Muscle of leg (tissue), 11 donors: Measurements from ENCODE around the gene KIF1A. TPM values are rescaled to one million over a fixed set of nuclear protein-coding genes. Genes with fewer than 3 reads are reported as not detected.
"Not testable (repeated sequence)": the region's sequence is repeated elsewhere in the genome, so short reads cannot be mapped to it uniquely, and the experiment has no call there.

Experiments used
- DNase-seq: peaks from one replicate; pipeline ENCODE4 v3.0.0; 2013
- H3K27ac ChIP-seq: one replicate; pipeline ENCODE4 v1.5.1; 2013; ENCODE audit warnings: mild to moderate bottlenecking, low read length, control low read depth
- H3K27me3 ChIP-seq: one replicate; pipeline ENCODE4 v1.6.1; 2013; ENCODE audit warnings: low read length; ENCODE audit not compliant: control insufficient read depth, insufficient read depth
- H3K36me3 ChIP-seq: one replicate; pipeline ENCODE4 v1.6.1; 2013; ENCODE audit warnings: low read length; ENCODE audit not compliant: control insufficient read depth, insufficient read depth
- H3K4me1 ChIP-seq: one replicate; pipeline ENCODE4 v1.6.1; 2013; ENCODE audit warnings: low read length; ENCODE audit not compliant: control insufficient read depth, insufficient read depth
- H3K4me3 ChIP-seq: one replicate; pipeline ENCODE4 v1.5.1; 2013; ENCODE audit warnings: low read length, control low read depth
- H3K9me3 ChIP-seq: replicated peaks from 2 replicates; pipeline ENCODE4 v1.6.1; 2013; ENCODE audit warnings: low read depth, low read length; ENCODE audit not compliant: control insufficient read depth
- WGBS: methylation state at CpG from one replicate; pipeline ENCODE4 v1.1.5; 2013; ENCODE audit warnings: missing lambda C conversion rate; ENCODE audit not compliant: insufficient coverage; 5-methylcytosine and 5-hydroxymethylcytosine counted together
- polyA plus RNA-seq, 8 donors: library from polyadenylated mRNA; unstranded; fragments of 120-200 nt; gene quantifications; one replicate each; pipeline versions ENCODE4 v1.2.1 to v1.2.3, GENCODE V29; 2013; ENCODE audit warnings: inconsistent platforms in 1 of 8, low replicate concordance in 1 of 8; ENCODE audit not compliant: insufficient read length in 8 of 8, insufficient read depth in 1 of 8
- total RNA-seq: library from RNA; stranded (reverse); fragments of 120-200 nt; gene quantifications from one replicate; pipeline ENCODE4 v1.2.4, GENCODE V29; 2013

Gene KIF1A
- total and polyA plus RNA-seq, 9 donors, result 2.2 to 8.6 (median 4.9) TPM

GRCh38 chr2:240683329-240683979, 136.6 kb downstream of the KIF1A start:
- H3K36me3 ChIP-seq, H3K4me1 ChIP-seq, H3K27ac ChIP-seq, DNase-seq, H3K4me3 ChIP-seq, H3K9me3 ChIP-seq: not testable (repeated sequence)
- WGBS, result 50% methylated on average over 1 of the region's 15 CpGs
- peaks cover 12% of the 10 kb centered on the region for H3K27me3 ChIP-seq

GRCh38 chr2:240682431-240683224, 137.4 kb downstream of the KIF1A start, which contains the start of gene AQP12B:
AQP12B (minus strand) TSS chr2:240682885; CDS start chr2:240682837, 48 bp downstream.
- H3K27me3 ChIP-seq, result peaks cover 12% of the 10 kb centered on the region
- not testable (repeated sequence) for H3K36me3 ChIP-seq, H3K4me3 ChIP-seq, DNase-seq, H3K4me1 ChIP-seq, H3K27ac ChIP-seq, H3K9me3 ChIP-seq
- WGBS, result 81% methylated on average over 22 of the region's 37 CpGs

- H3K9me3 ChIP-seq, H3K4me1 ChIP-seq, DNase-seq, H3K27me3 ChIP-seq, H3K36me3 ChIP-seq, H3K27ac ChIP-seq, H3K4me3 ChIP-seq: not testable (repeated sequence)
- WGBS, result no CpG with 5 or more reads among the region's 11 CpGs
These were observed 139.8 kb downstream of the KIF1A start for GRCh38 chr2:240680185-240680584.

GRCh38 chr2:240678909-240679308, 141.1 kb downstream of the KIF1A start:
- not testable (repeated sequence) for H3K27ac ChIP-seq, H3K9me3 ChIP-seq, H3K4me1 ChIP-seq, H3K27me3 ChIP-seq, H3K4me3 ChIP-seq, H3K36me3 ChIP-seq, DNase-seq
- no CpG with 5 or more reads among the region's 19 CpGs for WGBS

- not testable (repeated sequence) for H3K9me3 ChIP-seq, DNase-seq, H3K36me3 ChIP-seq, H3K27ac ChIP-seq, H3K4me1 ChIP-seq, H3K4me3 ChIP-seq
- H3K27me3 ChIP-seq, result peaks cover 12% of the 10 kb centered on the region
- WGBS, result no CpG with 5 or more reads among the region's 14 CpGs
These were observed 142.0 kb downstream of the KIF1A start for GRCh38 chr2:240678043-240678442.

GRCh38 chr2:240675345-240675744, 144.7 kb downstream of the KIF1A start:
- H3K27ac ChIP-seq, H3K4me3 ChIP-seq, H3K9me3 ChIP-seq, DNase-seq, H3K36me3 ChIP-seq, H3K4me1 ChIP-seq: not testable (repeated sequence)
- H3K27me3 ChIP-seq, result peaks cover 30% of the 10 kb centered on the region
- no CpG with 5 or more reads among the region's 24 CpGs for WGBS

- H3K9me3 ChIP-seq, DNase-seq, H3K4me1 ChIP-seq, H3K27ac ChIP-seq, H3K4me3 ChIP-seq, H3K36me3 ChIP-seq: not testable (repeated sequence)
- peaks cover 32% of the 10 kb centered on the region for H3K27me3 ChIP-seq
- 42% methylated on average over 5 of the region's 16 CpGs for WGBS
These were observed 145.4 kb downstream of the KIF1A start for GRCh38 chr2:240674461-240675184.

- peaks cover 36% of the 10 kb centered on the region for H3K27me3 ChIP-seq
- no peak overlapping the region for H3K4me3 ChIP-seq
- H3K36me3 ChIP-seq, result no peaks in the 10 kb centered on the region
- 2% methylated on average over 47 of the region's 55 CpGs for WGBS
- no peak for DNase-seq
- H3K27ac ChIP-seq, result no peak overlapping the region
- no peaks in the 10 kb centered on the region for H3K9me3 ChIP-seq
- H3K4me1 ChIP-seq, result no peaks in the 10 kb centered on the region
These were observed 147.3 kb downstream of the KIF1A start for GRCh38 chr2:240672701-240673190.

- Histone ChIP-seq H3K27ac (no peak overlapping the region), H3K9me3 (no peaks in the 10 kb centered on the region), H3K4me1 (no peaks in the 10 kb centered on the region), H3K4me3 (no peak overlapping the region), H3K27me3 (peaks cover 36% of the 10 kb centered on the region), H3K36me3 (no peaks in the 10 kb centered on the region)
- 32% methylated on average over 40 of the region's 46 CpGs for WGBS
- DNase-seq, result no peak
These were observed 147.8 kb downstream of the KIF1A start for GRCh38 chr2:240672076-240672700.

- 71% methylated on average over 2 of the region's 4 CpGs for WGBS
- Histone ChIP-seq H3K27me3 (peaks cover 36% of the 10 kb centered on the region), H3K36me3 (no peaks in the 10 kb centered on the region), H3K27ac (no peak overlapping the region), H3K4me3 (no peak overlapping the region), H3K9me3 (no peaks in the 10 kb centered on the region), H3K4me1 (no peaks in the 10 kb centered on the region)
- DNase-seq, result no peak
These were observed 149.1 kb downstream of the KIF1A start for GRCh38 chr2:240670950-240671349.
